Neural cell (in vitro differentiated cells): ENCODE results near the gene LY6G5C. TPM values are rescaled to one million over a fixed set of nuclear protein-coding genes. Genes with fewer than 3 reads are reported as not detected.

ENCODE experiments used
- H2AFZ ChIP-seq: fragments of 200-600, 300-800 bp; sonication (generic), shearing (Covaris generic); 2 replicates; pipeline ENCODE4 v1.6.0; 2014; ENCODE audit warnings: low read depth, mild to moderate bottlenecking, antibody characterized with exemption, low read length, moderate library complexity
- H3F3A ChIP-seq: fragments of 200-600 bp; shearing (Covaris generic); 2 replicates; pipeline ENCODE4 v1.6.1; 2016; ENCODE audit warnings: mild to moderate bottlenecking, moderate library complexity, mixed read lengths, antibody characterized with exemption, low read length; ENCODE audit not compliant: insufficient read depth, poor library complexity, severe bottlenecking
- H3K27ac ChIP-seq: fragments of 200-600, 300-800 bp; sonication (generic), shearing (Covaris generic); 2 replicates; pipeline ENCODE4 v1.5.1; 2014; ENCODE audit warnings: mild to moderate bottlenecking, low read length, moderate library complexity
- H3K27me3 ChIP-seq: fragments of 300-800, 200-600 bp; sonication (generic), shearing (Covaris generic); 2 replicates; pipeline ENCODE4 v1.6.0; 2014; ENCODE audit warnings: mild to moderate bottlenecking, low read depth, low read length, moderate library complexity; ENCODE audit not compliant: insufficient read depth
- H3K36me3 ChIP-seq: fragments of 300-800, 200-600 bp; sonication (generic), shearing (Covaris generic); 2 replicates; pipeline ENCODE4 v1.5.1; 2014; ENCODE audit warnings: mild to moderate bottlenecking, antibody characterized with exemption, low read length, moderate library complexity; ENCODE audit not compliant: insufficient read depth
- H3K4me2 ChIP-seq: fragments of 300-800, 200-600 bp; sonication (generic), shearing (Covaris generic); 2 replicates; pipeline ENCODE4 v1.6.0; 2014; ENCODE audit warnings: mild to moderate bottlenecking, low read length
- H3K4me3 ChIP-seq: fragments of 300-800, 200-600 bp; sonication (generic), shearing (Covaris generic); 2 replicates; pipeline ENCODE4 v1.5.1; 2014; ENCODE audit warnings: mild to moderate bottlenecking, low read length, moderate library complexity
- H3K79me2 ChIP-seq: fragments of 200-600 bp; shearing (Covaris generic); replicated peaks from 2 replicates; pipeline ENCODE4 v1.6.0; 2014; ENCODE audit warnings: mild to moderate bottlenecking, low read length, moderate library complexity; ENCODE audit not compliant: insufficient read depth
- H3K9ac ChIP-seq: fragments of 300-800, 200-600 bp; sonication (generic), shearing (Covaris generic); 2 replicates; pipeline ENCODE4 v1.6.1; 2016; ENCODE audit warnings: mild to moderate bottlenecking, low read length, mixed read lengths
- H3K9me2 ChIP-seq: fragments of 200-600 bp; shearing (Covaris generic); 2 replicates; pipeline ENCODE4 v1.6.1; 2016; ENCODE audit warnings: mild to moderate bottlenecking, low read length, mixed read lengths; ENCODE audit not compliant: insufficient read depth
- H3K9me3 ChIP-seq: fragments of 200-600, 300-800 bp; sonication (generic), shearing (Covaris generic); 2 replicates; pipeline ENCODE4 v1.6.1; 2016; ENCODE audit warnings: mild to moderate bottlenecking, mixed run types, low read length, moderate library complexity, mixed read lengths
- H4K20me1 ChIP-seq: fragments of 200-600 bp; shearing (Covaris generic); 2 replicates; pipeline ENCODE4 v1.6.1; 2016; ENCODE audit warnings: mild to moderate bottlenecking, mixed run types; ENCODE audit not compliant: insufficient read depth
- CTCF ChIP-seq: fragments of 450-650 bp; IDR thresholded peaks from 2 replicates; pipeline ENCODE4 v1.5.1; 2014; ENCODE audit warnings: antibody characterized with exemption, mild to moderate bottlenecking, moderate library complexity; ENCODE audit not compliant: poor library complexity, severe bottlenecking
- EP300 ChIP-seq: fragments of 450-650 bp; conservative IDR thresholded peaks from 2 replicates; pipeline ENCODE4 v1.6.1; 2014; ENCODE audit warnings: antibody characterized with exemption, mild to moderate bottlenecking, moderate library complexity; ENCODE audit not compliant: poor library complexity, severe bottlenecking
- EZH2 ChIP-seq: fragments of 200-600, 300-800 bp; shearing (Covaris generic), sonication (generic); IDR thresholded peaks from 2 replicates; pipeline ENCODE4 v1.6.1; 2014; ENCODE audit warnings: antibody characterized with exemption, low read length, borderline replicate concordance, mild to moderate bottlenecking; ENCODE audit not compliant: insufficient read depth, poor library complexity, severe bottlenecking
- MXI1 ChIP-seq: fragments of 450-650 bp; conservative IDR thresholded peaks from 2 replicates; pipeline ENCODE4 v1.6.1; 2014; ENCODE audit warnings: antibody characterized with exemption, mild to moderate bottlenecking; ENCODE audit not compliant: poor library complexity, severe bottlenecking
- POLR2AphosphoS5 ChIP-seq: IDR thresholded peaks from 2 replicates; pipeline ENCODE4 v1.6.1; 2012
- RAD21 ChIP-seq: fragments of 450-650 bp; conservative IDR thresholded peaks from 2 replicates; pipeline ENCODE4 v1.6.1; 2014; ENCODE audit warnings: antibody characterized with exemption, mild to moderate bottlenecking, moderate library complexity
- REST ChIP-seq: IDR thresholded peaks from 2 replicates; pipeline ENCODE4 v1.6.1; 2012; ENCODE audit warnings: borderline replicate concordance
- SMC3 ChIP-seq: fragments of 450-650 bp; conservative IDR thresholded peaks from 2 replicates; pipeline ENCODE4 v1.6.1; 2014; ENCODE audit warnings: antibody characterized with exemption, mild to moderate bottlenecking, moderate library complexity; ENCODE audit not compliant: poor library complexity
- TAF1 ChIP-seq: IDR thresholded peaks from 2 replicates; pipeline ENCODE4 v1.6.1; 2012; ENCODE audit warnings: low read depth
- polyA plus RNA-seq: library from polyadenylated mRNA; depleted of rRNA; stranded (reverse); fragments of >200 nt; gene quantifications from 2 replicates; pipeline ENCODE4 v1.2.3, GENCODE V29; 2014

LY6G5C gene
- polyA plus RNA-seq, 1 donor from 2014 or later: 13.4 TPM

- H4K20me1 ChIP-seq: no peaks in the 10 kb centered on the region
- no peaks in the 10 kb centered on the region for H3K27me3 ChIP-seq
- peaks cover 31% of the 10 kb centered on the region for H3K79me2 ChIP-seq
- H3F3A ChIP-seq: peaks cover 3% of the 10 kb centered on the region
- H3K27ac ChIP-seq: peak overlapping the region; percentile 98
- H3K4me3 ChIP-seq: peak overlapping the region; percentile 72
- H3K9me3 ChIP-seq: no peaks in the 10 kb centered on the region
- peak overlapping the region; percentile 56 for H2AFZ ChIP-seq
- TF ChIP-seq REST (peak; percentile 62), RAD21 (no peak), EP300 (no peak), POLR2AphosphoS5 (peak; percentile 67), EZH2 (no peak), MXI1 (no peak), CTCF (no peak), TAF1 (peak; percentile 65), SMC3 (no peak)
- no peaks in the 10 kb centered on the region for H3K36me3 ChIP-seq
- no peaks in the 10 kb centered on the region for H3K9me2 ChIP-seq
- H3K9ac ChIP-seq: peak overlapping the region; percentile 90
- peak overlapping the region; percentile 99 for H3K4me2 ChIP-seq
Observed at GRCh38 chr6:31651602-31652191, 29.2 kb downstream of the LY6G5C start.

GRCh38 chr6:31645325-31645724, 35.5 kb downstream of the LY6G5C start:
- Histone ChIP-seq H3K4me2 (no peak overlapping the region), H2AFZ (no peak overlapping the region), H3K36me3 (no peaks in the 10 kb centered on the region), H3K9ac (no peak overlapping the region), H3K79me2 (peaks cover 17% of the 10 kb centered on the region), H3K9me3 (no peaks in the 10 kb centered on the region), H3K4me3 (no peak overlapping the region), H3F3A (no peaks in the 10 kb centered on the region), H4K20me1 (no peaks in the 10 kb centered on the region), H3K27ac (no peak overlapping the region), H3K27me3 (no peaks in the 10 kb centered on the region), H3K9me2 (no peaks in the 10 kb centered on the region)
- TF ChIP-seq EP300 (no peak), REST (no peak), EZH2 (no peak), MXI1 (no peak), POLR2AphosphoS5 (no peak), SMC3 (no peak)
